ENCODE results near the gene TTC34.
"Not testable (repeated sequence)": the region's sequence is repeated elsewhere in the genome, so short reads cannot be mapped to it uniquely, and the experiment has no call there.

TTC34 gene

GRCh38 chr1:2655598-2656434, 145.7 kb downstream of the TTC34 start:
- not testable (repeated sequence) for DNase-seq

- not testable (repeated sequence) for DNase-seq
Observed at GRCh38 chr1:2654443-2654948, 147.0 kb downstream of the TTC34 start.

GRCh38 chr1:2653741-2654442, 147.6 kb downstream of the TTC34 start:
- DNase-seq, result not testable (repeated sequence)

GRCh38 chr1:2652926-2653571, 148.4 kb downstream of the TTC34 start:
- not testable (repeated sequence) for DNase-seq

- DNase-seq, result not testable (repeated sequence)
Observed at GRCh38 chr1:2652152-2652925, 149.2 kb downstream of the TTC34 start.

GRCh38 chr1:2650967-2651645, 150.4 kb downstream of the TTC34 start:
- DNase-seq, result no peak

GRCh38 chr1:2646837-2647236, 154.7 kb downstream of the TTC34 start:
- no peak for DNase-seq

GRCh38 chr1:2645776-2646175, 155.7 kb downstream of the TTC34 start:
- DNase-seq, result no peak

- DNase-seq, result no peak
Observed at GRCh38 chr1:2645143-2645542, 156.3 kb downstream of the TTC34 start.

- no peak for DNase-seq
Observed at GRCh38 chr1:2644591-2645101, 156.8 kb downstream of the TTC34 start.

- no peak for DNase-seq
Observed at GRCh38 chr1:2644171-2644570, 157.3 kb downstream of the TTC34 start.

GRCh38 chr1:2643414-2644077, 157.9 kb downstream of the TTC34 start:
- no peak for DNase-seq

- peak; percentile 77 to 87 for DNase-seq
Observed at GRCh38 chr1:2642560-2643413, 158.7 kb downstream of the TTC34 start.

GRCh38 chr1:2642131-2642559, 159.3 kb downstream of the TTC34 start:
- DNase-seq, result no peak

- no peak for DNase-seq
Observed at GRCh38 chr1:2641381-2642130, 159.9 kb downstream of the TTC34 start.

GRCh38 chr1:2640626-2641025, 160.9 kb downstream of the TTC34 start:
- no peak for DNase-seq

- no peak for DNase-seq
Observed at GRCh38 chr1:2639607-2640521, 161.6 kb downstream of the TTC34 start.

- no peak for DNase-seq
Observed at GRCh38 chr1:2639203-2639602, 162.3 kb downstream of the TTC34 start.

Measured in SHP77 (cell line).